HG03460 (cell line): Measurements from ENCODE around the gene CABP7.

ENCODE experiments used
- ATAC-seq: cut with Tn5 transposase; IDR thresholded peaks from one replicate; pipeline ENCODE4 v1.9.1; 2021; ENCODE audit not compliant: unreplicated experiment

CABP7 gene

DNA sequence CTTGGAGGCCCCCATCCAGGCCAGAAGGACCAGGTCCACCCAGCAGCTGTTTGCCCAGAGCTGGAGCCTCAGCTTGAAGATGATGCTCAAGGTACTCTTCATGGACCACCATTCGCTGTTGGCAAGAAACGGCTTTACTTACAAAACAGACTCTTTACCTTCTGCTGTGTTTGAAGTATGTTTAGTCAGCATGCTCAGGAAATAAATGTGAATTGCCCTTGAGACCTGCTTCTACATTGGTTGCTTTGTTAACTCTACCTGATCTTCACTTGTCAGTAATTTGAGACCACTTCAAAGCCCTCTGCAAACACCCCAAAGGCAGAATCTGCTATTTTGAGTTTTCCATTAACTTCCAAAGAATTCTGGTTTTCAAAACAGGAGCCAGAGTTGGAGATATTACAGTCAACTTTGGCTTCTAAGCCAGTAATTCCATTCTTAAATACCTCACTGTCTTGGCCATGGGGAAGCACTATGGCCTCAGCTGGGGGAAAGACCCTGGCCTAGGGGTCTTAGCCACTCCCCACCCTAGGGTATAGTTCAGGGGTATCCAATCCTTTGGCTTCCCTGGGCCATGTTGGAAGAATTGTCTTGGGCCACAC is 50.0 kb downstream of the CABP7 start:
- ATAC-seq, result no peak

- ATAC-seq, result no peak
Measured at GRCh38 chr22:29772170-29772641, 52.4 kb downstream of the CABP7 start.

- ATAC-seq, result no peak
Measured at GRCh38 chr22:29773233-29773632, 53.4 kb downstream of the CABP7 start.

DNA sequence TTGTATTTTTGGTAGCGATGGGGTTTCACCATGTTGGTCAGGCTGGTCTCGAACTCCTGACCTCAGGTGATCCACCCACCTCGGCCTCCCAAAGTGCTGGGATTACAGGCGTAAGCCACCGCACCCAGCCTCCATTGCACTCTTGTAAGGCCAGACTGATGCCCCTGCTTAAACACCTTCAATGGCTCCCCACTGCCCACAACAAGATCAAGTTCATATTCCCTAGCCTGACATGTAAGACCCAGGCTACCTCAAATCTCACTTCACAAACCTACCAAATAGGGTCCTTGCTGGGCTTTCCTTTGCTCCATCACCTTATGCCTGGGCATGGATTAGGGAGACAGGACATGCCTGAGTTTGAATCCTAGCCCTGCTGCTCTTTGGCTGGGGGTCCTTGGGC is 60.4 kb downstream of the CABP7 start:
- no peak for ATAC-seq

- ATAC-seq, result no peak
Measured at GRCh38 chr22:29780748-29781676, 61.2 kb downstream of the CABP7 start.
